ENCODE data around the gene GPA33.

DNA sequence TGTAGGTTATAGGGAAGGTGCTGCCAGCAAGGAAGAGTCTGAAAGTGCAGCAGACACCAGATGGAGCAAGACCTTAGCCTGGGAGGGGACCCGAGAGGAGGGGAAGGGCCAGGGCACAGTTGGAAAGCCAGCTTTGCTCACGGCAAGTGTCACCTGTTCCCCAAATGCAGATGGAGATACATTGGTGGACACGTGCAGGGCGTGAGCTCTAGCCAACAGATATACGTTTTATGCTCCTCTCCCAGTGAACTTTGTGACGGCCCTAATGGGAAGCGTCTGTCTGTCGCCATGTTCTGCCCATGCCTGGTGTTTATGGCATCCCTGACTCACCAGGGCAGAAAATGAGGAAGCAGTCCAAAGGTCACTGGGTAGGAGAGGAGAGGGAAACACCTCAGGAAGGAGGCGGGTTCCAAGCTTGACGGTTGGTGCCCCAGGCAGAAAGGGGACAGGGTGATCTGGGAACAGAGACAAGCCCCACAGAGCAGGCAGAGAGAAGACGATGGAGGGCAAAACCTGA, 7.6 kb downstream of the GPA33 start:
- TF ChIP-seq ESRRA (IDR thresholded peaks at IDR 0.05; ENCODE audit: borderline replicate concordance, low read length): no peak
- TF ChIP-seq, protein P1, sequence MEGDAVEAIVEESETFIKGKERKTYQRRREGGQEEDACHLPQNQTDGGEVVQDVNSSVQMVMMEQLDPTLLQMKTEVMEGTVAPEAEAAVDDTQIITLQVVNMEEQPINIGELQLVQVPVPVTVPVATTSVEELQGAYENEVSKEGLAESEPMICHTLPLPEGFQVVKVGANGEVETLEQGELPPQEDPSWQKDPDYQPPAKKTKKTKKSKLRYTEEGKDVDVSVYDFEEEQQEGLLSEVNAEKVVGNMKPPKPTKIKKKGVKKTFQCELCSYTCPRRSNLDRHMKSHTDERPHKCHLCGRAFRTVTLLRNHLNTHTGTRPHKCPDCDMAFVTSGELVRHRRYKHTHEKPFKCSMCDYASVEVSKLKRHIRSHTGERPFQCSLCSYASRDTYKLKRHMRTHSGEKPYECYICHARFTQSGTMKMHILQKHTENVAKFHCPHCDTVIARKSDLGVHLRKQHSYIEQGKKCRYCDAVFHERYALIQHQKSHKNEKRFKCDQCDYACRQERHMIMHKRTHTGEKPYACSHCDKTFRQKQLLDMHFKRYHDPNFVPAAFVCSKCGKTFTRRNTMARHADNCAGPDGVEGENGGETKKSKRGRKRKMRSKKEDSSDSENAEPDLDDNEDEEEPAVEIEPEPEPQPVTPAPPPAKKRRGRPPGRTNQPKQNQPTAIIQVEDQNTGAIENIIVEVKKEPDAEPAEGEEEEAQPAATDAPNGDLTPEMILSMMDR (IDR thresholded peaks at IDR 0.05): no peak
- no peak for TF ChIP-seq EP300 (IDR thresholded peaks at IDR 0.05)
- no peak for TF ChIP-seq JUN (IDR thresholded peaks at IDR 0.05)
- TF ChIP-seq RCOR1 (IDR thresholded peaks at IDR 0.05; ENCODE audit: low read depth, low read length): no peak
- no peak for TF ChIP-seq MYC (IDR thresholded peaks at IDR 0.05; ENCODE audit: borderline replicate concordance, low read length)
- TF ChIP-seq POLR2A (IDR thresholded peaks at IDR 0.05; ENCODE audit: low read length): no peak
- TF ChIP-seq RFX5 (IDR thresholded peaks at IDR 0.05): no peak
- TF ChIP-seq CHD4 (IDR thresholded peaks at IDR 0.05; ENCODE audit: borderline replicate concordance): no peak
- TF ChIP-seq RAD21 (conservative IDR thresholded peaks at IDR 0.05 in 1 of 2, IDR thresholded peaks at IDR 0.05 in 1 of 2): no peak
- TF ChIP-seq, protein P2, sequence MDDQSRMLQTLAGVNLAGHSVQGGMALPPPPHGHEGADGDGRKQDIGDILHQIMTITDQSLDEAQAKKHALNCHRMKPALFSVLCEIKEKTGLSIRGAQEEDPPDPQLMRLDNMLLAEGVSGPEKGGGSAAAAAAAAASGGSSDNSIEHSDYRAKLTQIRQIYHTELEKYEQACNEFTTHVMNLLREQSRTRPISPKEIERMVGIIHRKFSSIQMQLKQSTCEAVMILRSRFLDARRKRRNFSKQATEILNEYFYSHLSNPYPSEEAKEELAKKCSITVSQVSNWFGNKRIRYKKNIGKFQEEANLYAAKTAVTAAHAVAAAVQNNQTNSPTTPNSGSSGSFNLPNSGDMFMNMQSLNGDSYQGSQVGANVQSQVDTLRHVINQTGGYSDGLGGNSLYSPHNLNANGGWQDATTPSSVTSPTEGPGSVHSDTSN (IDR thresholded peaks at IDR 0.05): no peak
- TF ChIP-seq, protein P3, sequence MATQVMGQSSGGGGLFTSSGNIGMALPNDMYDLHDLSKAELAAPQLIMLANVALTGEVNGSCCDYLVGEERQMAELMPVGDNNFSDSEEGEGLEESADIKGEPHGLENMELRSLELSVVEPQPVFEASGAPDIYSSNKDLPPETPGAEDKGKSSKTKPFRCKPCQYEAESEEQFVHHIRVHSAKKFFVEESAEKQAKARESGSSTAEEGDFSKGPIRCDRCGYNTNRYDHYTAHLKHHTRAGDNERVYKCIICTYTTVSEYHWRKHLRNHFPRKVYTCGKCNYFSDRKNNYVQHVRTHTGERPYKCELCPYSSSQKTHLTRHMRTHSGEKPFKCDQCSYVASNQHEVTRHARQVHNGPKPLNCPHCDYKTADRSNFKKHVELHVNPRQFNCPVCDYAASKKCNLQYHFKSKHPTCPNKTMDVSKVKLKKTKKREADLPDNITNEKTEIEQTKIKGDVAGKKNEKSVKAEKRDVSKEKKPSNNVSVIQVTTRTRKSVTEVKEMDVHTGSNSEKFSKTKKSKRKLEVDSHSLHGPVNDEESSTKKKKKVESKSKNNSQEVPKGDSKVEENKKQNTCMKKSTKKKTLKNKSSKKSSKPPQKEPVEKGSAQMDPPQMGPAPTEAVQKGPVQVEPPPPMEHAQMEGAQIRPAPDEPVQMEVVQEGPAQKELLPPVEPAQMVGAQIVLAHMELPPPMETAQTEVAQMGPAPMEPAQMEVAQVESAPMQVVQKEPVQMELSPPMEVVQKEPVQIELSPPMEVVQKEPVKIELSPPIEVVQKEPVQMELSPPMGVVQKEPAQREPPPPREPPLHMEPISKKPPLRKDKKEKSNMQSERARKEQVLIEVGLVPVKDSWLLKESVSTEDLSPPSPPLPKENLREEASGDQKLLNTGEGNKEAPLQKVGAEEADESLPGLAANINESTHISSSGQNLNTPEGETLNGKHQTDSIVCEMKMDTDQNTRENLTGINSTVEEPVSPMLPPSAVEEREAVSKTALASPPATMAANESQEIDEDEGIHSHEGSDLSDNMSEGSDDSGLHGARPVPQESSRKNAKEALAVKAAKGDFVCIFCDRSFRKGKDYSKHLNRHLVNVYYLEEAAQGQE (IDR thresholded peaks at IDR 0.05): no peak
- no peak for TF ChIP-seq FOSB (CRISPR knock-in tag; IDR thresholded peaks at IDR 0.05)
- no peak for TF ChIP-seq POLR2AphosphoS2 (conservative IDR thresholded peaks at IDR 0.05; ENCODE audit: low read length)
